GM21529 (cell line): Measurements from ENCODE around the gene BRD8.
"Not testable (repeated sequence)": the region's sequence is repeated elsewhere in the genome, so short reads cannot be mapped to it uniquely, and the experiment has no call there.

Source experiments
- ATAC-seq: cut with Tn5 transposase; IDR thresholded peaks from one replicate; pipeline ENCODE4 v1.9.1; 2021; ENCODE audit not compliant: unreplicated experiment

BRD8 gene

GRCh38 chr5:138178516-138179276 lies at the start of gene BRD8, which contains the start of gene KIF20A:
BRD8 (minus strand) TSS chr5:138178630; CDS start chr5:138178614, 16 bp downstream.
KIF20A (plus strand) TSS chr5:138179112; CDS start chr5:138179681, 569 bp downstream.
- ATAC-seq, result peak; percentile 84

GRCh38 chr5:138226910-138227309 lies 48.5 kb upstream of the BRD8 start:
- ATAC-seq, result no peak

- no peak for ATAC-seq
Observed at GRCh38 chr5:138224712-138225111, 46.3 kb upstream of the BRD8 start.

- no peak for ATAC-seq
Observed at GRCh38 chr5:138223532-138223931, 45.1 kb upstream of the BRD8 start.

GRCh38 chr5:138216799-138217198 lies 38.4 kb upstream of the BRD8 start:
- no peak for ATAC-seq

- peak; percentile 98 for ATAC-seq
Observed at GRCh38 chr5:138213161-138214029, 35.0 kb upstream of the BRD8 start, which contains the start of gene CDC23. CDC23 (minus strand) TSS chr5:138213323; CDS start chr5:138213312, 11 bp downstream.

GRCh38 chr5:138212828-138213160 lies 34.4 kb upstream of the BRD8 start:
- ATAC-seq, result peak; percentile 3

- no peak for ATAC-seq
Observed at GRCh38 chr5:138210985-138211384, 32.6 kb upstream of the BRD8 start.

GRCh38 chr5:138193859-138194258 lies 15.4 kb upstream of the BRD8 start:
- ATAC-seq, result not testable (repeated sequence)

GRCh38 chr5:138192826-138193225 lies 14.4 kb upstream of the BRD8 start:
- no peak for ATAC-seq

- no peak for ATAC-seq
Observed at GRCh38 chr5:138188626-138189025, 10.2 kb upstream of the BRD8 start.

- no peak for ATAC-seq
Observed at GRCh38 chr5:138186002-138186447, 7.6 kb upstream of the BRD8 start.

GRCh38 chr5:138182808-138183207 lies 4.4 kb upstream of the BRD8 start:
- no peak for ATAC-seq

GRCh38 chr5:138180841-138181240 lies 2.4 kb upstream of the BRD8 start:
- ATAC-seq, result no peak

GRCh38 chr5:138180183-138180782 lies 1.9 kb upstream of the BRD8 start:
- no peak for ATAC-seq

- ATAC-seq, result no peak
Observed at GRCh38 chr5:138179277-138179857, 937 bp upstream of the BRD8 start.

GRCh38 chr5:138177941-138178515 lies 402 bp downstream of the BRD8 start:
- ATAC-seq, result no peak

- ATAC-seq, result no peak
Observed at GRCh38 chr5:138170299-138170698, 8.1 kb downstream of the BRD8 start.

GRCh38 chr5:138169124-138169523 lies 9.3 kb downstream of the BRD8 start:
- no peak for ATAC-seq

- no peak for ATAC-seq
Observed at GRCh38 chr5:138163721-138164120, 14.7 kb downstream of the BRD8 start.

GRCh38 chr5:138160706-138161105 lies 17.7 kb downstream of the BRD8 start:
- ATAC-seq, result no peak
